DMS 273 (cell line): ENCODE measurements around the gene ACSF3.
A peak's percentile ranks its signal among the peaks of the same experiment; 100 is the strongest.
"Not testable (repeated sequence)": the region's sequence is repeated elsewhere in the genome, so short reads cannot be mapped to it uniquely, and the experiment has no call there.

Experiments used
- DNase-seq: peaks from one replicate; lab custom pipeline; 2025; ENCODE audit not compliant: unreplicated experiment; lab: John Stamatoyannopoulos, UW

Gene ACSF3

DNA sequence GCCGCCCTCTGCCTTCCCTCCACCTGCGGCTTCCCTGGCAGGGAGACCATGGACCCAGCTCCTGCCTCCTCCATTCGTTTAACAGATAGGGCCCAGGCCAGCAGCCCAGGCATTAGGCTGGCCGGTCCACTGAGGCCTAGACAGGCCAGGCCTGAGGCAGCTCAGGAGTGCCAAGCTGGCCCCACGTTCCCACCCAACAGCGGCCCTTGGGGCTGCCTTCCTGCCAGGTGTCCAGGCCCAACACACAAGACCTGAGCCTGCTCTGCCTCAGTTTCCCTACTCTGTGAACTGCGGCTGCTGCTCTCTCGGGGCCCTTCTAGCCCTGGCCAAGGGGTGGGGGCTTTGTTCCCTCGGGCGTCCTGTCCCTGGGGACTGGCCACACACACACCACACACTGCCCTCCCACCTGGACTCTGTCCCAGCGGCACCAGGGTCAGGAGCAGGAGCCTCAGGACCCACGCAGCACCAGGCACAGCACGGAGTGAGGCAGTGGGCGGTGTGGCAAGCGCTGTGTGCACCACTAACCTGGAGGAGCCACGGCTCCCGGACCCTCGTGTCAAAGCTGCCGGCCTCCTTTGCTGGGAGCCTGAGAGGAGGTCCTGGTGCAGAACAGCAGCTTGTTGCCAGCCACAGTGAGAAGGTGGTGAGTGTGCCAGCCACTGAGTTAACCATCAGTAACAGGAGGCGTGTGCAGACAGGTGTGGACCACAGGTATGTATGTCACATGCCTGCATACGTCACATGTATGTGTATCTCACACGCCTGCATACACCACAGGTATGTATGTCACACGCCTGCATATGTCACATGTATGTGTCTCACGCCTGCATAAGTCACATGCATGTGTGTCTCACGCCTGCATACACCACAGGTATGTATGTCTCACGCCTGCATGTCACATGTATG is 63.3 kb downstream of the ACSF3 start:
- DNase-seq = no peak

DNA sequence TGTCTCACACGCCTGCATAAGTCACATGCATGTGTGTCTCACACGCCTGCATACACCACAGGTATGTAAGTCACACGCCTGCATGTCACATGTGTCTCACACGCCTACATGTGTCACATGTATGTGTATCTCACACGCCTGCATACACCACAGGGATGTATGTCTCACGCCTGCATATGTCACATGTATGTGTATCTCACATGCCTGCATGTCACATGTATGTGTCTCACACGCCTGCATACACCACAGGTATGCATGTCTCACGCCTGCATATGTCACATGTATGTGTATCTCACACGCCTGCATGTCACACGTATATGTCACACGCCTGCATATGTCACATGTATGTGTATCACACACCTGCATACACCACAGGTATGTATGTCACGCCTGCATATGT is 64.1 kb downstream of the ACSF3 start:
- DNase-seq = no peak

DNA sequence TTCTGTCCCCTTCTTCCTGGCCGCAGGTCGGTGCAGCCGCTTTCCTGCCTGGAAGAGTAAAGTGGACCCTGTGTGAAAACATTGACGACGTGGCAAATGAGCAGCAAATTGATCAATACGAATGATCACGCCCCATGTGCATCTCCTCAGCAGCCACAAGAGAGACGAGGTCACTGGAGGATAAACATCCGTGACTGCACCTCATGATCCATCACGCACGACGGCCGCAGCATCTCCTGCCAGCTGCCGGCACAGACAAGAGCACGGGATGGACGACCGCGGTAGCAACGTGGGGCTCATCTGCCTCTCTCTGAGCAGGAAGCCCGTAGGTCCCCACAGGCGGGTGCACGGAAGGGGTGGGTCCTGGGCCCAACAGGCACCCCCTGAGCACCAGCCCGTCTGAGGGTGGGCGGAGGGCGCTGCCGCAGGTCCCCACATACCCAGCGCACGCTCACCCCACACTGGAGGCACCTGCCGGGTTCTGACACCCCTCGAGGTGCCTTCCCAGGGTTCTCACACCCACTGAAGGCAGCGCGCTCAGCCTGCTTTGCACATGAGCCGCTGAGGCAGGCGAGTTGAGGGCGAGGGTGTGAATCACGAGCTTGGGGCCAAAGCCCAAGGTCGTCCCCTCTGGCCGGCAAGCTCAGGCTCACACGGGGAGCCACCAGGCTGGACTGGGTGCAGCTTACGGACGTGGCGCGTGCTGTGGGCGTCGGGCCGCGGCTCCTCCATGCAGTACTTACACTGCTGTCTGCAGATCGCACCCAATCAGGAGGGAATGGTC is 65.6 kb downstream of the ACSF3 start:
- no peak for DNase-seq

DNA sequence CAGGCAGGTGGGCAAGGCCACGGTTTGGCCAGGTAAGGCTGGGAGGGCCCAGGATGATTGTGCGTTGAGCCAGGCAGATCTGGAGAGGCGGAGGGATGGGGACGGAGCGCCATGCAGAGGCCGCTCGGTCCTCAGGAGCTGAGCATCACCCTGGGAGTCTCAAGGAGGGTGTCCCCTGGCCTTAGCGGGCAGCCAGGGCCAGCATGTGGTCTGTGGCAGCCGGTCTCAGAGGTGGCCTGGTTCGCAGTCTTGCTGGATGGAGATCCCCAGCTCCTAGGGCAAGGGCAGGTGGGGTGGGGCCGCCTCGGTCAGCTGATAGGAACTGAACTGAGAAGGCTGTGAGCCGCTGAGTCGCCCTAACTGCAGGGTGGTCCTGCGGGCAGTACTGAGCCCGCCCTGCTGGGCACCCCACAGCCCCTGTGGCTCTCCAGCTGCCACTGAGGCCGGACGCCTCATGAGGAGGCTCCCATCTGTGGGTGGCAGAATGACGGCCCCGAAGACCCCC is 66.2 kb downstream of the ACSF3 start:
- DNase-seq = no peak

DNA sequence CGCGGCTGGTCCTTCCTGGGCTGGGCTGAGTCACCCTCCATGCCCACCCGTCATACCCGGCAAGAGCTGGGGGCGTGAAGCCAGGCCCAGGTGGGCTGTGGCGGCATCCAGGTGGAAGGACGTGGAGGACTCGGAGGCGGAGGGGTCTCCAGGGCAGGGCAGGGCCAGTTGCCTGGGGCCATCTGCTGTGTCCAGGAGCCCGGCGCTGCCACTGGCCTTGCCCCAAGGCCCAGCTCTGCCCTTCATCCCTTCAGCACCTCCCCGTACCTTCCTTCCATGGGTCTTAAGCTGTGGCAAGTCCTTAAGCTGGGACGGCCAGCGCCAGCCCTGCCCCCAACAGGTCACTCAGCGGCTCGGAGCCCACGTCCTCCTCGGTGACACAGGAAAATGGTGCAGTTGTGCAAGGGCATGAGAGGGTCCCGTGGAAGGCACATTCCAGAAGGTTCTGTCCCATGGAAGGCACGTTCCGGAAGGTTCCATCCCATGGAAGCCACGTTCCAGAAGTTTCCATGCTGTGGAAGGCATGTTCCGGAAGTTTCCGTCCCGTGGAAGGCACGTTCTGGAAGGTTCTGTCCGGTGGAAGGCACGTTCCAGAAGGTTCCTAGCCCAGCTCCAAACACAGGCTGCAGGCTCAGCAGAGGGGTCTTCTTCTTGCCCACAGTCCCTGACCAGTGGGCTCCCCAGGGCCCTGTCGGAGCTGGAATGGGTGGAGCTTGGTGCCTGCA is 67.5 kb downstream of the ACSF3 start:
- DNase-seq = no peak

DNA sequence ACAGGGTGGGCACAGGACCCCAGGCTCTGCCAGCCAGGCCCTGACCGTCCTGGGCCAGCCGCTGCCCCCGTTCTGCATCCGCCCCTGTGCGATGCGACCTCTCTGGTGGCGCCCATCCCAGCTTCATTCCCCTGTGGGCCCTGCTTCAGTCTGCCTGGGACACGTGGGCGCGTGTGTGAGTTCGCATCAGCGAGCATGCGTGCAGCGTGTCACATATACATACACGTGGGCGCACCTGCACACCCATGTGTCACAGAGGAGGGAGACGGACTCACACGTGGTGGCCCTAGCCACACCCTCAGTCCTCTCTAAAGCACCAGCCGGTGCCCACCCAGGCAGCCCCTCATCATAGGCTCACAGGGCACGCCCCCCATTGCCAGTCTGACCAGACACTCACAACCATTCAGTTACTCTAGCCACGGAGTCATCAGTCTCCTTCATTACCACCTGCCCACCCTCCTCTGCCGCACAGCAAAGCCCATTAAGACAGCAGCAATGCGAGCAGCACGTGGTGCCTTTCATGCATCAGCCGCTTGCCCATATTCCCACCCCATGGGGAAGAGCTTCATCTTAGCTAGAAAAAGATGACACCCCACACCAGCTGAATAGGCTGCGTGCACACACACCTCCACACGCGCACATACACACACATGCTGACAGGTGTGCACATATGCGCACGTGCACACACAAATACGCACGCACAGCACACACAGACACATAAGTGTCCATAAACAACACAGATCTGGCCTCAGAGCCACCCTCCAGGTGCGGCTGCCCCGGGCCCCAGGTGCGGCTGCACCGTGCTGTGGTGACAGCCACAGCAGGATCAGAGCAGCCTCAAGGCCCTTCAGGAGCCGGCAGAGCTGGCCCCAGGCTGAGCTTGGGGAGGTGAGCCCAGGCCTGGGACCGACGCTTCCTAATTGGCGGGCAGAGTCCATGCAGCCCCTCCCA is 68.4 kb downstream of the ACSF3 start:
- no peak for DNase-seq

DNA sequence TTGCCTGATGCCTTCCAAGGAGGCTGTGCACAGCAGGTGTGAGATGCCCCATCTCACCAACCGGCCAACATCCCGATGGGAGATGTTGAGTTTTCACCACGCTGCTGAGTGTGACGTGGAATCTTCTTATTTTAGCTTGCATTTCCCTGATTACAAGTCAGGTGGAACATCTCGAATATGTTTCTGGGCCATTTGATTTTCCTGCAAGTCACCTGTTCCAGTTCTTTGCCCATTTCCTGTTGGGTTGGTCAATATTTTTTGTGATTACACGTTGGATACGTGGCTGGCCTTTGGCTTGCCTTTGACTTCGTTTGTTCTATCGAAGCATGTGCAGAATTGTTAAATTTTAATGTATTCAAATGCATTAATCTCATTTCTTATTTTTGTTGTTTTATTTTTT is 69.6 kb downstream of the ACSF3 start:
- DNase-seq = no peak

DNA sequence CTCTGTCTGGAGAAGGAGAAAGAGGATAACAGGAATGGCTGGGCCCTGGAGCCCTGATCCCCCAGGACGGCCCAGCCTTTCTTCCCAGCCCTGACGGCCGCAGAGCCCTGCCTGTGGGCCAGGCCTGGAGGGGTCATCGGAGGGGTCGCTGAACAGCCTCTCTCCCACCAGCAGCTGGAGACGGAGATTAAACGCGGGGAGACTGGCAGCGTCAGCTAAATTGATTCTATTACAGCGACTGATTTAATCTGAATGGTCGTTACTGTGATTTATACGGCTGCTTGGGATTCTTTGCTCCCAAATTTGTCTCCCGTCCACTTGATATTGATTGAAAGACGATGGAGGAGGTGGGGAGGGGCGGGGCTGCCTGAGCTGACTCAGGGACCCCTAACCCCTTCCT is 70.8 kb downstream of the ACSF3 start:
- no peak for DNase-seq

DNA sequence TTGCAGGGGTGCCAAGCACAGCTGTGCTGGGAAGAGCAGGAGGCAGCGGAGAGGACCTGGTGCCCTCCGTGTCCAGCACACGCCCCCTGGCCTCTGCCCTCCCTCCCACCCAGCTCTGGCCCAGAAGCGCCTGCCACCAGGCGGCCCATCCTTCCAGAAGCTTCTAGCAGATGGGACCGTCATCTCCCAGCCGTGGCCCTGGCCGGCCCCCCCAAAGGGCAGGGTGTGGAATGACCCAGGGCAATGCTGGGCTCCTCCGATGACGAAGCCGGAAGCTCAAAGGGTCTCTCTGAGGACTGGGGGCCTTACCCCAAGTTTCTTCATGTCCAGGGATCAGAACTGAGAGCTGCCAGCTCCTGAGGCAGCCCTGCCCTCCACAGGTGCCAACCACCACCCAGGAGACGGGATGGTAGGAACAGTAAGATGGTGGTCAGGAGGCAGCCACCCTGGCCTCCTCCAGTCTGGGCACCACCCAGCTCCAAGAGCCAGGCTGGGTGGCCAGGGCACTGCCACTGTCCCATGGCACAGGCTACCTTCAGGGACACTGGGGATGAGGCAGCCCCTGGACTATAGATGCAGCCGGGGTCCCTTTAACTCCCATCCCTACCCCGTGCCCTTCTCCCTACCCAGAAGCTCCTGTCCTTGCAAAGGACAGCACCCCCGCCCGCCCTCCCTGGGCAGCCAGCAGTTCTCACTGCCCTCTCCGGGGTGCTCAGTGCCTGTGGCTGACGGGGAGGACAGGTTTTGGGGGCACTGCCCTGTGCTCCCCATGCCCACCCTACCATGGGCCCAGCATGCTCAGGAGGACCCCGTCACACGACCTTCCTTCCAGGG is 71.4 kb downstream of the ACSF3 start:
- no peak for DNase-seq

DNA sequence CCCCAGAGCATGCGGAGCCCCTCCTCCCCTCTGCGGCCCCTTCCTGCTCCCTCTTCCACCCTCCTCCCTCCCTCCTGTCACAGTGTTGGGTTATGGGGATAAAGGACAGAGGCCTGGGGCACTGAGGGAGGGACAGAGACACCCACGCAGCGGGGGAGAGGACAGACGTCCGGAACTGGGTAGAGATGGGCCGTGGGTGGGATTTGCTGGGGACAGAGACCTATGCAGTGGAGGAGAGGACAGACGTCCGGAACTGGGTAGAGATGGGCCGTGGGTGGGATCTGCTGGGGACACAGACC is 72.0 kb downstream of the ACSF3 start:
- not testable (repeated sequence) for DNase-seq

DNA sequence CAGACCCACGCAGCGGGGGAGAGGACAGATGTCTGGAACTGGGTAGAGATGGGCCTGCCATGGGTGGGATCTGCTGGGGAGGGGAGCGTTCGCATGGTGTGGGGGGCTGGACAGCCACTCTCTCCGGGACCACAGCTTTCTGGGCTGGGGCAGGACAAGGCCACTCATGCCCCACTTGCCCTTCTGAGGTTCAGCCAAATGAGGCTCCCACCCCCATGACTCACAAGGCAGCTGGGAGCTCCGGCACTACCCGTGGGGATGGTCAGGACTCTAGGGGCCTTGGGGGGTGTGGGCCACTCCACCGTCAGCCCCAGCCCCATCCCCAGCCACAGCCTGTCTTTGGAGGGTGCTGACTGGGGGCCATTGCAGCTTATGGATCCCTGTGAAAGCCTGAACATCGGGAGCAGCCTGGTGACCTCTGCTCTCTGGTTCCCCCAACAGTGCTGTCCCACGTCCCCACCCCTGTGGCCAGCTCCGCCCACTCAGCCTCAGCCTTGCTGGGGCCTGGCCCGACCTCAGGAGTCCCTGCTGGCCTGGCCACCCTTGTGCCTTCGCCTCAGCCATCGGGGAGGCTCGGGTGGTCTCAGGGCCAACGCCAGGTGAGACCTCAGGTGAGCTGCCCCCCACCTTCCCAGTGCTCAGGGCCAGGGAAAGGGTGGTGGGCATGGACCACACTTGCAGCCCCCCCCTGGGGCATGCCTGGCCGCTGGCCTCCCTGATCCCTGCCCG is 73.2 kb downstream of the ACSF3 start:
- no peak for DNase-seq

DNA sequence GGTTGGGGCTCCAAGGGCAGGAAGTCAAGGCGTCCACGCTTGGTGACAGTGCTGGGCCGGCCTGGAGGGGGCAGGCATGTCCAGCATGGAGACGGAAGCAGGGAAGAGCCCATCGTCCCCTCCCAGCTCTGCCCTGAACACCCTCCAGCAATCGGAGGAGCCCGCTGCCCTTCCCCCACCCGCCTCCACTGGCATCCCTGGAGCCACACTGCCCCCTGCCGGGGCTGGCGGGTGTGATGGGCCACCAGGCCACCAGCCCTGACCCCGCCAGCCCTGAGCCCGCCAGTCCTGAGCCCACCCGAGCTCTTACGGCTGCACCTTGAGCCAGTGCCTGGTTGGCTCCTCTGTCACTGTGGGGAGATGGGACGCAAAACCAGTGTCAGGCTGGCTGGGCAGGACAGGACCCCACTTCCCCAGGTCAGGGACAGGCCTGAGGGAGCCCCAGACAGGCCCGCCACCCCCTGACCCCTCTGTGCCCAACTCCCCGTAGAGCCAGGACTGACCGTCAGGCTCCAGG is 73.8 kb downstream of the ACSF3 start:
- peak; percentile 94 for DNase-seq

DNA sequence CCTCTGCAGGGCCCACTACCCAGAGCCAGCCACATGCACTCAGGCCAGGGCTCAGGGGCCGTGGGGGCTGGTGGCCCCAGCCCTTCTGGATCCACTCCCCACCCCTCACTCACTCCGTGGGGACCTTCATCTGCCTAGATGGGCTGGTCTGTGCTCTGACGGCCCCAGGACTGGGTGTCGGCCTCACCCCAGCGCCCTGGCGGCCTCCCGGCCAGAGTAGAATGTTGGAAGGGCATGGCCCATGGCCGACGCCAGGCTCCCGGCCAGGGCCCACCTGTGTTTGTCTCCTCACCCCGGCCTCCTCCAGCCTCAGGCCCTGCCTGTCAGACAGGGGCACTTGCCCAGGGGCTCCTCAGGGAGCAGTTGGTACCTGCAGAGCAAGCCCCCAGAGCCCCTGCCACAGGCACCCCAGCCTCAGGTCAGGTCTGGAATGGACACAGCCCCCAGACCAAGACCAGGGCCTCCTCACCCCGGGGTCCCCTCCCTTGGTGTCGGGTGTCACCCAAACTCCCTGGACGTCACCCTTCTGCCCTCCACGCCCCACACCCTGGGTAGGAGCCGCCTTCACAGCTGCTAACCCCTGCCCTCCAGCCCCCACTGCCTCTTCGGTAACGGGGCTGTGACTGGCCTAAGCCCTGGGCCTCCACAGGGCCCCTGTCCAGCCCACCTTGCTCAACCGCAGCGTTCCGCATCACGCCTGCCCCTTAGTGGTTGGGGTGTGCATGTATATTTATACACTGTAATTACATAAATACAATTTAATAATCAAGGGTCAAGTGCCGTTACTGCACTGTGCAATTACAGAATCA is 74.9 kb downstream of the ACSF3 start:
- DNase-seq = peak; percentile 57

DNA sequence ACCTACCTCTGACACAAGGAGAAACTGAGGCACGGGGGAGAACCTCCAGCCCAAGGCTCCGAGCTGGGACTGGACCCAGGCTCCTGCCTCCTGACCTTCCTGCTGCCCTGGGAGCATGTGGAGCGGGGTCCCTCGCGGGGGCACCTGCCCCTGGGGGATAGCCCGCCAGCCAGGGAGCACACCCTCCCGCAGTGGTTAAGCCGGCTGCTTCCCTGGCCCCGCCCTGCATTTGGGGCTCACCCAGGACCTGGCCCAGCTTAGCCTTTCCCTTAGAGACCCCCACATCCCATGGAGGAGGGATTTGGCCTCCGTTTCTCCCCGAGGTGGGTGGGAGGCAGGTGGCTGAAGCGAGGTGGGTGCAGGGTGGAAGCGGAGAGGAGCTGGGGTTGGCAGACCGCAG is 76.1 kb downstream of the ACSF3 start:
- no peak for DNase-seq

DNA sequence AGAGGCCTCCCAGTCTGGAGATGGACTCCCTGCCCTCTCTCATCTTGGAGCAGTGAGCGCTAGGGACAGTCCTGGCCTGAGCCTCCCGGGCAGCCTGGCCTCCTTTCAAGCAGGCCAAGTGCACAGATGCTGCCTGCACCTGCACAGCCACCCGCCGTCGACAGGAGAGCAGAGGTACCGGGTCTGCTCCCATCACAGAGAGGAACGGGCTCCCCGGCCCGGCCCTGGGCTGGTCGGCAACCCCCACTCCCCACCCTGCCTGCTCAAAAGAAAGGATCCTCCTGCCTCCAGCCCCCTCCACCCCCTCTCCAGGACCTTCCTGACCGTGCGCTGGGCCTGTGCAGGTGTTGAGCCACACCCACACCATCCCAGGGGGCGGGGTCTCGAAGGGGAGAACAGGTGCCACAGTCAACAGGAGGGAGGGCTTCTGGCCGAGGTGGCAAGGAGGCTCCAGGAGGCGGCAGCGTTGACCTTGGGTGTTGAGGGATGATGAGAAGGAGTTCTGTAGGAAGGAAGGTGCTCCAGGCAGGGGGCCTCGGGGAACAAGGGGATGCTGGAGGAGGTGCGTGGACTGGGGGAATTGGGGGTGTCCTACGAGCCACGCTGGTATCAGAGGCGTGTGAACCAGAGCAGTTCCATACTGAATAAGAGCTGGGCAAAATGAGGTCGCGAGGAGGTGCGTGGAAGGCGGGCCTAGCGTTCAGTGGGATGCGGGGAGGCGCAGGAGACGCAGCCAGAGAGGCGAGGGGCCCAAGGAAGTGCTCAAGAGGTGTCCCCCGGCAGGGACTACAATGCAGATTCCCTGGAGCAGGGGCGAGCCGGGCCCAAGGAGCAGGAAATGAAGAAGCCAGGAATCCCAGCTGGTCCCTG is 76.9 kb downstream of the ACSF3 start:
- DNase-seq = peak; percentile 64

DNA sequence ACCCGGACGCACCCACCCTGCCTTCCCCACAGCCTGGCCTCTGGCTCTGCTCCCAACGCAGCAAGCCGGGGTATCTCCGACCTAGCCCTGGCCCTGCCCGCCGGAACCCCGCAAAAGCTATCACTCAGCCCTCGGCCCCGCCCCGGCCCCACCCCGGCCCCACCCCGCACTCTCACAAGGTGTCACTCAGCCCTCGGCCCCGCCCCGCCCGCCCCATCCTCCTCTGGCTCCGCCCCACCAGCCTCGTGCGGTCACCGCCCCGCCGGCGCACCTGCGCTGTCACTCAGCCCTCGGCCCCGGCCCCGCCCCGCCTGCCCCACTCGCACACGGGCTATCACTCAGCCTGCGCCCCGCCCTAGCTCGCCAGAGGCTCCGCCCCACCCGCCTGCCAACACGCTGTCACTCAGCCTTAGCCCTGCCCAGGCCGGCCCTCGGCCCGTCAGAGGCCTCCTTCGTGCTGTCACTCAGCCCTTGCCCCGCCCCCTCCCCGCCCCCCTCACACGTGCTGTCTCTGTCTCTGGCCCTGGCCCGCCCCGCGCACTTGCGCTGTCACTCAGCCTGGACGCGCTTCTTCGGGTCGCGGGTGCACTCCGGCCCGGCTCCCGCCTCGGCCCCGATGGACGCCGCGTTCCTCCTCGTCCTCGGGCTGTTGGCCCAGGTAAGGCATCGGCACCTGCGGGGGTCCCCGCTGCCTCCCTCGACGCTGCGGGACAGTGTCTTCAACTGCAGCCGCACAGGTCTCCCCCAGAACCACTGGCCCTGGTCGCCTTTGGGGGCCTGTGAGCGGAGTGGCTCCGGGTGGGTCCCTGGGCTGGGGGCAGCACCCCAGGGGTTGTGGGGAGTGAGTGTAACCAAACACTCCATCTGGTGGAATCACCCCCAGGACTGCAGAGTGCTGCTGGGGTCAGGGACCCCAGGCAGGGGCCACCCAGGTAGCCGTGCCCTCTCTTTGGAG is 77.8 kb downstream of the ACSF3 start, which contains the start of gene CDH15:
Gene CDH15, plus strand, starts transcription at position 533 of the 955 bp plus-strand sequence. Its CDS starts 84 bp downstream, at position 617.
- peak; percentile 98 for DNase-seq
